GM23338 (cell line): ENCODE measurements around the gene HIVEP3. TPM values are rescaled to one million over a fixed set of nuclear protein-coding genes. Genes with fewer than 3 reads are reported as not detected.

Experiments
- ATAC-seq: fragments of 200-7000 bp; cut with Tn5 transposase; 3 replicates; pipeline ENCODE4 v1.9.1; 2020
- DNase-seq: peaks from one replicate; pipeline ENCODE4 v3.0.0-alpha.2; 2015; ENCODE audit warnings: low spot score
- H2AFZ ChIP-seq: fragments of 200-600 bp; sonication (generic); 2 replicates; pipeline ENCODE4 v1.8.0; 2016; ENCODE audit warnings: antibody characterized with exemption, mild to moderate bottlenecking, moderate library complexity
- H3F3A ChIP-seq: fragments of 200-600 bp; sonication (generic); replicated peaks from 2 replicates; pipeline ENCODE4 v1.8.0; 2017; ENCODE audit warnings: antibody characterized with exemption, mixed run types, low read depth
- H3K27ac ChIP-seq: fragments of 200-600 bp; sonication (generic); 2 replicates; pipeline ENCODE4 v1.6.1; 2016; ENCODE audit warnings: low read depth
- H3K27me3 ChIP-seq: fragments of 200-600 bp; sonication (generic); 2 replicates; pipeline ENCODE4 v1.8.0; 2016; ENCODE audit warnings: mild to moderate bottlenecking, mixed run types, moderate library complexity; ENCODE audit not compliant: insufficient read depth
- H3K36me3 ChIP-seq: fragments of 200-600 bp; sonication (generic); 2 replicates; pipeline ENCODE4 v1.8.0; 2016; ENCODE audit warnings: mild to moderate bottlenecking; ENCODE audit not compliant: insufficient read depth
- H3K4me1 ChIP-seq: fragments of 200-600 bp; sonication (generic); 2 replicates; pipeline ENCODE4 v1.8.0; 2016; ENCODE audit warnings: mild to moderate bottlenecking, moderate library complexity; ENCODE audit not compliant: insufficient read depth
- H3K4me2 ChIP-seq: fragments of 200-600 bp; sonication (generic); 2 replicates; pipeline ENCODE4 v1.7.1; 2017; ENCODE audit warnings: mixed run types
- H3K4me3 ChIP-seq: fragments of 200-600 bp; sonication (generic); 2 replicates; pipeline ENCODE4 v1.6.1; 2016; ENCODE audit warnings: mixed run types
- H3K79me2 ChIP-seq: fragments of 200-600 bp; sonication (generic); replicated peaks from 2 replicates; pipeline ENCODE4 v1.8.0; 2017; ENCODE audit warnings: mild to moderate bottlenecking; ENCODE audit not compliant: insufficient read depth
- H3K9me2 ChIP-seq: fragments of 200-600 bp; sonication (generic); 2 replicates; pipeline ENCODE4 v1.8.0; 2017; ENCODE audit not compliant: insufficient read depth
- H4K20me1 ChIP-seq: fragments of 200-600 bp; sonication (generic); replicated peaks from 2 replicates; pipeline ENCODE4 v1.8.0; 2017; ENCODE audit warnings: mild to moderate bottlenecking; ENCODE audit not compliant: insufficient read depth
- H3K27ac Mint-ChIP-seq: 2 replicates; pipeline ENCODE4 v1.8.0; 2020; ENCODE audit warnings: inconsistent platforms, mild to moderate bottlenecking, moderate library complexity, mixed read lengths
- H3K27me3 Mint-ChIP-seq: 3 replicates; pipeline ENCODE4 v1.8.0; 2022; ENCODE audit warnings: low read depth, mild to moderate bottlenecking, moderate library complexity, mixed read lengths, inconsistent platforms; ENCODE audit not compliant: insufficient read depth, poor library complexity
- H3K36me3 Mint-ChIP-seq: 3 replicates; pipeline ENCODE4 v1.8.0; 2021; ENCODE audit warnings: low read depth, mild to moderate bottlenecking, inconsistent platforms, moderate library complexity, mixed read lengths
- H3K4me1 Mint-ChIP-seq: 3 replicates; pipeline ENCODE4 v1.8.0; 2020; ENCODE audit warnings: mild to moderate bottlenecking, inconsistent platforms, mixed read lengths
- H3K4me3 Mint-ChIP-seq: 3 replicates; pipeline ENCODE4 v1.8.0; 2021; ENCODE audit warnings: moderate library complexity, mild to moderate bottlenecking, inconsistent platforms, mixed read lengths
- H3K9me3 Mint-ChIP-seq: 3 replicates; pipeline ENCODE4 v1.8.0; 2020; ENCODE audit warnings: moderate library complexity, mild to moderate bottlenecking, inconsistent platforms, mixed read lengths
- CTCF ChIP-seq, 2 experiments: fragments of 200-600 bp in 1 of 2; sonication (generic) in 1 of 2; conservative IDR thresholded peaks; 2 replicates each; pipeline versions ENCODE4 v1.5.1 to v1.6.1; 2016 to 2017; ENCODE audit warnings: antibody characterized with exemption in 2 of 2, low read depth in 2 of 2, mild to moderate bottlenecking in 2 of 2, moderate library complexity in 1 of 2
- EZH2phosphoT487 ChIP-seq: fragments of 200-600 bp; sonication (generic); IDR thresholded peaks from one replicate; pipeline ENCODE4 v1.8.1; 2018; ENCODE audit warnings: antibody characterized with exemption; ENCODE audit not compliant: unreplicated experiment
- JUNB ChIP-seq: IDR thresholded peaks from one replicate; pipeline ENCODE4 v1.6.1; 2016; ENCODE audit warnings: antibody characterized with exemption; ENCODE audit not compliant: unreplicated experiment
- STAT1 ChIP-seq: IDR thresholded peaks from one replicate; pipeline ENCODE4 v1.6.1; 2016; ENCODE audit warnings: antibody characterized with exemption; ENCODE audit not compliant: unreplicated experiment
- ZNF114 ChIP-seq: fragments of 250-450 bp; sonication (Bioruptor Pico); IDR thresholded peaks from 2 replicates; pipeline ENCODE4 v1.5.0; 2020; ENCODE audit warnings: mild to moderate bottlenecking, moderate library complexity
- ZNF331 ChIP-seq: fragments of 250-450 bp; sonication (Bioruptor Pico); IDR thresholded peaks from 2 replicates; pipeline ENCODE4 v1.5.0; 2020; ENCODE audit warnings: low read depth, mild to moderate bottlenecking, moderate library complexity
- ZNF462 ChIP-seq: fragments of 250-450 bp; sonication (Bioruptor Pico); IDR thresholded peaks from 2 replicates; pipeline ENCODE4 v1.5.0; 2020; ENCODE audit warnings: mild to moderate bottlenecking, moderate library complexity
- polyA plus RNA-seq: library from polyadenylated mRNA; unstranded; fragments of >200 nt; fragmentation: Nextera tagmentation; extraction: Ambion mirVana; gene quantifications from 2 replicates; pipeline ENCODE4 v1.2.1, GENCODE V29; 2016
- total RNA-seq: library from RNA; depleted of rRNA; stranded (reverse); fragments of >200 nt; shearing (Covaris generic); gene quantifications from 2 replicates; pipeline ENCODE4 v1.2.3, GENCODE V29; 2014
- TF ChIP-seq, protein P1 (sequence below): IDR thresholded peaks from one replicate; pipeline ENCODE4 v1.6.1; 2018; ENCODE audit warnings: antibody characterized with exemption; ENCODE audit not compliant: unreplicated experiment

HIVEP3 gene
- total and polyA plus RNA-seq, 2 experiments from 2014 or later = 0.14 to 0.24 TPM

DNA sequence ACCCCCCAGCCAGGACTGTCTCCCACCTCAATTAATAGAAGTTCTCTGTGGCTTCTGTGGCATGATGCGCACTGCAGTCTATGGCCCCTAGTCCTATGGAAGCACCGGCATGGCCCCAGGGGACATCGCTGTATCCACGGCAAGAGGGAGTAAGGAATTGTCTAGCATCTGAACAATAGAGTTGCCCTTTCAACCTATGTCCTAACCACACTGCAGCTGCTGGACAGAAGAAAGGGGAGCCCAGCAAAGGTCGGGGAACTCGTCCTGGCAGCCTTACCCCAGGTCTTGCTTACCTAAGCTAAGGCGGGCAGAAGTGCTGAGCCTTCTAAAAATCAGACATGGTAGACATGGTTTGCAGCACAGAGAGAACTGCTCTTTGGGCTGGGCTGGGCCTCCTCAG lies 330.9 kb downstream of the HIVEP3 start:
- TF ChIP-seq CTCF (conservative IDR thresholded peaks at IDR 0.05; ENCODE audit: low read depth in 2 of 2) = no peak
- no peak for TF ChIP-seq JUNB
- no peak for TF ChIP-seq ZNF114 (CRISPR knock-in tag)
- TF ChIP-seq EZH2phosphoT487 = no peak
- no peak for TF ChIP-seq STAT1
- no peak for ATAC-seq
- H3K4me1 Mint-ChIP-seq = no peaks in the 10 kb centered on the region; the same call in 2 of the 3 replicates
- Histone ChIP-seq H3K27me3 (no peaks in the 10 kb centered on the region), H3K4me3 (no peak overlapping the region), H3K27ac (no peak overlapping the region), H4K20me1 (no peaks in the 10 kb centered on the region), H2AFZ (no peak overlapping the region), H3K79me2 (no peaks in the 10 kb centered on the region), H3K36me3 (no peaks in the 10 kb centered on the region), H3K4me1 (no peaks in the 10 kb centered on the region), H3K9me2 (no peaks in the 10 kb centered on the region), H3K4me2 (no peak overlapping the region), H3F3A (no peaks in the 10 kb centered on the region)
- peaks cover 17% of the 10 kb centered on the region for H3K27me3 Mint-ChIP-seq
- no peak overlapping the region for H3K27ac Mint-ChIP-seq
- H3K4me3 Mint-ChIP-seq = no peak overlapping the region
- H3K36me3 Mint-ChIP-seq = no peaks in the 10 kb centered on the region; the same call in 2 of the 3 replicates
- no peaks in the 10 kb centered on the region for H3K9me3 Mint-ChIP-seq
- DNase-seq = no peak

GRCh38 chr1:41586230-41586629 lies 332.5 kb downstream of the HIVEP3 start:
- DNase-seq (no peak), ATAC-seq (no peak)
- H2AFZ ChIP-seq = no peak overlapping the region
- Mint-ChIP-seq H3K27ac (no peak overlapping the region), H3K4me1 (no peaks in the 10 kb centered on the region), H3K9me3 (no peaks in the 10 kb centered on the region), H3K36me3 (no peaks in the 10 kb centered on the region), H3K4me3 (no peak overlapping the region), H3K27me3 (peaks cover 17% of the 10 kb centered on the region)
- no peak overlapping the region for H3K4me2 ChIP-seq
- no peaks in the 10 kb centered on the region for H3F3A ChIP-seq
- no peaks in the 10 kb centered on the region for H3K9me2 ChIP-seq
- no peaks in the 10 kb centered on the region for H3K4me1 ChIP-seq
- no peaks in the 10 kb centered on the region for H3K27me3 ChIP-seq
- H3K79me2 ChIP-seq = no peaks in the 10 kb centered on the region
- H4K20me1 ChIP-seq = no peaks in the 10 kb centered on the region
- H3K36me3 ChIP-seq = no peaks in the 10 kb centered on the region
- no peak overlapping the region for H3K4me3 ChIP-seq
- H3K27ac ChIP-seq = no peak overlapping the region
- no peak for TF ChIP-seq EZH2phosphoT487
- no peak for TF ChIP-seq ZNF114 (CRISPR knock-in tag)
- no peak for TF ChIP-seq ZNF462 (CRISPR knock-in tag)
- TF ChIP-seq ZNF331 (CRISPR knock-in tag) = no peak
- TF ChIP-seq JUNB = no peak
- TF ChIP-seq, protein P1, sequence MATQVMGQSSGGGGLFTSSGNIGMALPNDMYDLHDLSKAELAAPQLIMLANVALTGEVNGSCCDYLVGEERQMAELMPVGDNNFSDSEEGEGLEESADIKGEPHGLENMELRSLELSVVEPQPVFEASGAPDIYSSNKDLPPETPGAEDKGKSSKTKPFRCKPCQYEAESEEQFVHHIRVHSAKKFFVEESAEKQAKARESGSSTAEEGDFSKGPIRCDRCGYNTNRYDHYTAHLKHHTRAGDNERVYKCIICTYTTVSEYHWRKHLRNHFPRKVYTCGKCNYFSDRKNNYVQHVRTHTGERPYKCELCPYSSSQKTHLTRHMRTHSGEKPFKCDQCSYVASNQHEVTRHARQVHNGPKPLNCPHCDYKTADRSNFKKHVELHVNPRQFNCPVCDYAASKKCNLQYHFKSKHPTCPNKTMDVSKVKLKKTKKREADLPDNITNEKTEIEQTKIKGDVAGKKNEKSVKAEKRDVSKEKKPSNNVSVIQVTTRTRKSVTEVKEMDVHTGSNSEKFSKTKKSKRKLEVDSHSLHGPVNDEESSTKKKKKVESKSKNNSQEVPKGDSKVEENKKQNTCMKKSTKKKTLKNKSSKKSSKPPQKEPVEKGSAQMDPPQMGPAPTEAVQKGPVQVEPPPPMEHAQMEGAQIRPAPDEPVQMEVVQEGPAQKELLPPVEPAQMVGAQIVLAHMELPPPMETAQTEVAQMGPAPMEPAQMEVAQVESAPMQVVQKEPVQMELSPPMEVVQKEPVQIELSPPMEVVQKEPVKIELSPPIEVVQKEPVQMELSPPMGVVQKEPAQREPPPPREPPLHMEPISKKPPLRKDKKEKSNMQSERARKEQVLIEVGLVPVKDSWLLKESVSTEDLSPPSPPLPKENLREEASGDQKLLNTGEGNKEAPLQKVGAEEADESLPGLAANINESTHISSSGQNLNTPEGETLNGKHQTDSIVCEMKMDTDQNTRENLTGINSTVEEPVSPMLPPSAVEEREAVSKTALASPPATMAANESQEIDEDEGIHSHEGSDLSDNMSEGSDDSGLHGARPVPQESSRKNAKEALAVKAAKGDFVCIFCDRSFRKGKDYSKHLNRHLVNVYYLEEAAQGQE = no peak
- no peak for TF ChIP-seq CTCF (conservative IDR thresholded peaks at IDR 0.05; ENCODE audit: low read depth in 2 of 2)
